Measurements from ENCODE around the gene KIAA0825.

Gene KIAA0825

GRCh38 chr5:94618493-94619328 is at the start of gene KIAA0825, which contains the start of gene SLF1:
KIAA0825 (minus strand) TSS chr5:94618604; CDS start chr5:94537126, 81,478 bp downstream.
SLF1 (plus strand) TSS chr5:94618669; CDS start chr5:94628811, 10,142 bp downstream.
- peak; percentile 86 for DNase-seq

DNA sequence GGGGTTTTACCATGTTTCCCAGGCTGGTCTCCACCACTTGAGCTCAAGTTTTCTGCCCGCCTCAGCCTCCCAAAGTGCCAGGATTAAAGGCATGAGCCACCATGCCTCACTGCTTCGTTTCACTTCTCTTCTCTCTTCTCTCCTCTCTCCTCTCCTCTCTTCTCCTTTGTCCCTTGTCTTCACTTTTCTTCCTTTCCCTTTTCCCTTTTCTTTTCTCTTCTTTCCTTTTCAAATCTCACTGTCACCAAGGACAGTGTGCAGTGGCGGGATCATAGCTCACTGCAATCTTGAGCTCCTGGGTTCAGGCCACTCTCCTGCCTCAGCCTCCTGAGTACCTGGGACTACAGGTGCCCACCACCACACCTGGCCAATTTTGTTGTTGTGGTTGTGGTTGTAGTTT is 49.5 kb upstream of the KIAA0825 start:
- DNase-seq, result no peak

DNA sequence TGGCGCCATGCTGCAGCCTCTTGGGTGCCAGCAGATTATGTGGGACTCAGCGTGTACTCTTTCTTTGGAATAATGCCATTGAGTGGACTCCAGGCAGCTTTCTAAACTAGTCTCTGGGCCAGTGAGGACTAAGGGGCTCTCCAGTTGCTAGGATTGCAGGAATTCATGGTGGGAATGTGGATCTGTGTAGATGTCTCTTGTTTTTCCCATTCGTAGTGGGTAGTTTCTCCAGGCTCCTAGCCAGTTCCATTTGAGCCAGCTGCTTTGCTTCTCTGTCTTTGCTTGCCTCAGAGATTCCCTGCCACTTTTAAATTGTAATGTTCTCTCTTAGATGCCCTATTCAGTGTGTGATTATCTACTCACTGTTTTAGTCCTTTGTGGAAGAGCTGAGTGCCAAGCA is 42.7 kb upstream of the KIAA0825 start:
- DNase-seq, result no peak

DNA sequence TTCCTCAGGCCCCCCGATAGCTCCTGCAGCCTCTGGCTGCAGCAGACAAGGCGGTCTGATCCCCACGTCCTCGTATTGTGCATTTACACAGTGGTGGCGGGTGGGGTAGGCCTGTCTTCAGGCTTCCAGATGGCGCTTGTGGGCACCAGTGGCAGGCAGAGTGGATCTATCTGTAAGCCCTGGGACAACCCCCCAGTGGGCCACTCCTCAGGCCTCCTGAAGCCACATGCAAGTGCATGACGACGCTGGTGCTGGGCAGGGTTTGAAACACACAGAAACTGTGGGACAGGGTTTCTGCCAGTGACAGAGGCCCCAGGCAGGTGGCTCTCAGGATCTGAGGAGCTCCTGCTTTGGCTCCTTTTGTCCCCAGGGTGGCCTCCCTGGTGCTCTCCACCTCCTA is 42.1 kb upstream of the KIAA0825 start:
- no peak for DNase-seq

DNA sequence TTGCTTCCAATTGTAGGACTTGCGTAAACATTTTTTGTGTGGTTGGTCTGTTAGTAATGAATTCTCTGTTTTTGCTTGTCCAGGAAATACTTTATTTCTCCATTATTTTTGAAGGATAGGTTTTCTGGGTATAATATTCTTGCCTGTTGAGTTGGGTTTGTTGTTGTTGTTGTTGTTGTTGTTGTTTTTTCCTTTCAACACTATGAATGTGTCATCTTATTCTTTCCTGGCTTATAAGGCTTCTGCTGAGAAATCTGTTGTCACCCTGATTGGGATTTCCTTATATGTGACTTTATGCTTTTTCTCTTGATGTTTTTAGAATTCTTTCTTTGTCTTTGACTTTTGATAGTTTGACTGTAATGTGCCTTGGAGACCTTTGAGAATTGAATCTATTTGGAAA is 39.9 kb upstream of the KIAA0825 start:
- no peak for DNase-seq

GRCh38 chr5:94649874-94650273 is 31.5 kb upstream of the KIAA0825 start:
- no peak for DNase-seq

DNA sequence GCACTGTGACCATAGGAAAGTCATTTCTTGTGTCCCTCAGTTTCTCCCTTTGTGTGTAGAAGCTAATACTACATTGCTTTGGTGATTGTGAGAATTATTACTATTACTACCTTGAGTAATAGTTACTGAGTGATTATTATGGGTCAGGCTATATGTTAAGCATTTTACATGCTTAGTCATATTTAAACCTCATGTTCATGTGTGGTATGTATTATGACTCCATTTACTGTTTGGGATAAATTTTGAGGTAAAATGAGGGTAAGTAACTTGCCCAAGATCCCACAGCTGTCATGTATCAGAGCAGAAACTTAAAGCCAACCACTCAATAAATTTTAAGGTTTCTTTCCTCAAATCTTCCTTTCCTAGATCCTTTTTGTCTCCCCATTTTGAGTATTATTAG is 28.4 kb upstream of the KIAA0825 start:
- no peak for DNase-seq

GRCh38 chr5:94645053-94645452 is 26.6 kb upstream of the KIAA0825 start:
- DNase-seq, result no peak

DNA sequence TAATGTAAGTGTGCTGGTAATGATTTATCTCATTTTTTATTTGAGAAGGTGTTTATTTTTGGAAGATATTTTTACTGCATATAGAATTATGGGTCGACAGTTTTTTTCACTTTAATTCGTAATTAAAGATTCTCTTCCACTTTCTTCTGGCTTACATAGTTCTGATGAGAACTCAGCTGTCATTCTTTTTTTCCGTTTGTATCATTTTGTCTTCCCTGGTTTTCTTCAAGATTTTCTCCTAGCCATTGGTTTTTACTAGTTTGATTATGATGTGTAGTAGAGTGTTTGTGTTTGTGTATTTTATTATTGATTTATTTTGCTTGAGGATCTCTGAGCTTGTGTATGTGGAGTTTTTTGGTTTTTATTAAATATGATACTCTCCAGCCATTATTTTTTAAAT is 21.8 kb upstream of the KIAA0825 start:
- DNase-seq, result no peak

DNA sequence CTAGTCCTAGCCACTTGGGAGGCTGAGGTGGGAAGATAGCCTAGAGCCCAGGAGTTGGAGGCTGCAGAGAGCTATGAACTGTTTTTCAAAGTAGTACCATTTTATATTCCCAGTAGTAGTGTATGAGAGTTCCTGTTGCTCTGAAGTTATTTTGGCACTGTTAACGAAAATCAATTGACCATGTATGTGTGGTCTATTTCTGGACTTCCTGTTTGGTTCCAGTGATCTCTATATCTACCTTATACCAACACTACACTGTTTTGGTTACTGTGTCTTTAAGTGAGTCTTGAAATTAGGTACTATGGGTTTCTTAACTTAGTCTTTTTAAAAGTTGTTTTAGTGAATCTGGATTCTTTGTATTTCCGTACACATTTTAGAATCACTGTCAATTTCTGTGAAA is 13.6 kb upstream of the KIAA0825 start:
- DNase-seq, result no peak

DNA sequence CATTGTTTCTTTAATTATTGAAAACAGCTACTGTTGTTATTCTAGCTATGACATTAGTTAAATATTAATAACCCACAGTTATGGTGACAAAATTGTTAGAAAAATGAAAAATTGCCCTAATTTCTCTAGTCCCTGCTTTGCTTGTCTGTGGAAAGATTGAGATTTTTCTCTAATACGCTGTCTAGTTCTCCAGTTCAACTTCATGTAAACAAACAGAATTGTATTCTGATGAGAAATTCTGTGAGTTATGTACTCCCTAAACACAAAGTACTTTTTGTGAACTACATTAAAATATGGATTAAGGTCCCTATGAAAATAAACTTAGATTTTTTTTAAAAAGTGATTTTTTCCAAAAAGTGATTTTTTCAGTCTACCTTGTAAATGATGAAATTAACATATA is 8.8 kb upstream of the KIAA0825 start:
- DNase-seq, result no peak

DNA sequence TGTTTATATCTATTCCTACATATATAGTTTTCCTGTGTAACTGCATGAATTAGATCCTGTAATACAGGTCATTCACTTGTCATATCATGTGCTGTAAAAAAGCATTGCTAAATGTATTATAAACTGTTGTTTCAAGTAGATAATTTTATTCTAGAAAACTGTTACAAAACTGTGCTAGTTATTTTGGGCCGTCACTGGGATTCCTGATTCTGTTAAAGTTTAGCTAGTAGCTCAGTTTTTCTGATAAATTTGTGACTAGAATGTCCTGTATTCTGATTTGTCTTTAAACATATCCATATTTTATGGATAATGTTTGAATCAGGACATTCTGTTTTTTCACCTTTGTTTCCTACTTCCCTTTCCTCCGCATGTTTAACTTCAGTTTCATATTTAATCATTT is 5.5 kb upstream of the KIAA0825 start:
- DNase-seq, result no peak

DNA sequence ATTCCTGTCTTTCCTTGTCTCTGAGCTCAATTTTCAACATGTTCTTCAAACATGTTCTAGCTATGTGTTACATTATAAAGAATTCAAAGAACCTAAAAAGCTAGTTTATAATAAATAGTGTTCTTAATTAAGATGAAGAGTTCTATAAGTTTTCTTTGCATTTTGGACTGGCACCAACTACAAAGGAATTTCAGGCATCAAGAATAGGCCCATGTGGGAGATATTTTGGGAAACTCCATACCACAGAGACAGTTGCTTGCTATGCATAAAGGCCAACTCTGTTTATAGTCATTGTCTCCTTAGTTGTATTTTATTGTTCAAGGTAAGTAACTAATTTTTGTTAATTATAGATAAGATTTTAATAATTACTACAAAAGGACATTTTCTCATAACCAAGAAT is 4.6 kb upstream of the KIAA0825 start:
- DNase-seq, result no peak

DNA sequence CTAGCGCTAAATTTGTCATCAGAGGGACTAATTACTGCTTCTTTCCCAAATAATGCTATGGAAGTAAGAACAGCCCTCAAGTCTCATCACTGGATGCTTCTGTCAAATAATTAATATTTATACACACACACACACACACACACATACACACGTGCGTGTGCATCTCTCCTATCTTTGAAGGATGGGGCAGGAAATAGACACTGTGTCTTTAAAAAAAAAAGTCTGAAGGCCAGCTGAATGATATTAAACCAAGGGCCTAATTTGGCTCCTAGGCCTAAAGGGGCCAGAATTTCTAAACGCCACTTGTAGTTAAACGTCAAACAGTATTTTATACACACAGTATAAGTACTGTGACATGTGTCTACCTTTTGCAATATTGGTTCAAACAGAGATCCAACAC is 3.4 kb upstream of the KIAA0825 start:
- no peak for DNase-seq

DNA sequence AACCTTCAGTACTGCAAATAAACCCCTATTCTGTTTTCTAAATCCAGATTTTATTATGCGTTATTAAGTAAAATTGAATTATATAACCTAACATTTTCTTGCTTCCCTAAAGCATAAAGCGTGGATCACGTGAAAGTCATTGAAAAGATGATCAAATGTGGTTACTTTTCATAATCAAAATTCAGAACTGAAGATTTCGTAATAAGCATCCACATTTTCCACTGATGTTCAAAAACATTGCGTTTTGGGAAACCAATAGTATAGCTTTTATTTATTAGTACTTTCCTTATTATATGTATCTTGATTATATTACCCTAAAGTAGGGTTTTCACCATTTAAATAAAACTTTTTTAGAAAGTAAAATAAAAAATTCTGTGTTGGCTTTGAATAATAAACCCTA is 1.9 kb upstream of the KIAA0825 start:
- DNase-seq, result no peak

DNA sequence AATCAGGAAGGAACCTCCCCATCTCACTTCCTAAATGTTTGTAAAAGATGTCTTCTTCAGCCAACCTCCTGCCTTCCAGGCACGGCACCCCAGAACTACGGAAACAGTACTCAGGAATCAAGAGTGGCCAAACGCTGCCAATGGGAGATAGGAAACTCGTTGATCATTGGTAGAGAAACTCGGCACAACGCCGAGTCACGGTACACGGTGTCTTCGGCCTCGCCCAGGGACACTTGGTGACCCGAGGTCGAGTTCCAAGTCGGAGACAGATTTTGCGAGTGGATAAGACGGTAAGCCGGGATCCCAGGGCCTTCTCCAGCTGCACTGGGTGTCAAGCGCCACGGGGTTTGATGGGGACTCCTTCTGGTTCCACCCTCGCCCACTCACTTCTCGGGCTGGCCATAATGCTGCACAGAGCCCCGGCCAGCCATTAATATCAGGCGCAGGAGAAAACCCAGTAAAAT is 343 bp downstream of the KIAA0825 start:
- DNase-seq, result no peak

- DNase-seq, result no peak
Measured at GRCh38 chr5:94615862-94616261, 2.5 kb downstream of the KIAA0825 start.

DNA sequence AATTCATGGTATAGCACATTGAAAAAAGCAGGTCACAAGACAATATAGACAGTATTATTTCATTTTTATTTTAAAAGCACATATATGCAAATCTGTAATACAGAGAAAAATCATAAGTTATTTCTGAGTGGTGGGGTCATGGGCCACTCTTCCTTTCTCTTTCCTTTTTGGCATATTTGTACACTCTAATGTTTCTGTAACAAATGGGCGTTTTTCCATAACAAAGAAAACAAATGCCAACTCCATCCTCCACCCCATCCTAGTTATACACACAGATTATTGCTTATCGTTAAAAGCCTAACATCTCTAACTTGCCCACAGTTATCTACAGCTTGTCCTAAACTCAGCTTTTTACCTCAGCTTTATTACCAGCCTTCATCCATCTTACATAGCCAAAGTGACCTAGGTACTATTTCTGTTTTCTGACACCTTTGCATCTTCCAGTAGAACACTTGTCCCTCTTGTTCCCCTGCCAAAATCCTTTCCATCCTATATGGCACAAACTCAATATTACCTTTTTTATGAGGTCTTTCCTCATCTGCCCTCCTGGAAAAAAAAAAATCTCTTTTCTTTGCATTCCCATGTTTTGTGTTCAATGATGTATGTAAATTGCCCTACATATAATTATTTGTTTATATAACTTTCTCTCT is 4.1 kb downstream of the KIAA0825 start:
- DNase-seq, result no peak

DNA sequence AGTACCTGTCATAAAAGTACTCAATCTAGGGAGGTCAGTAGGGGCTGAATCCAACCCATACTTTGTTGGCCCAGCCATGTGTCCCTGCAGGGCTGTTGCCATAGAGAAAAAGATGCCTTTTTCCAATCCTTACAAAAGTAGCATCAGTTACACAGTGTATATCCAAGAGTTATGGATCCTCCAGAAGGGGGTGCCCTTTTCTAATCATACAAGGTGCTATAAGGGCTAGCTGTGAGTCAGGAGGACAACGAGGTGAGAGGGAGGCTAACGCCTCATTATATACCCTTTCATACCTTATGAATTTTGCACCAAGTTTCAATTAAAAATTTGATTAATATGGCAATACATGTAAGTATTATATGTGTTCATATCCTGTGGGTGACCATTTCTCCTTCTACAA is 4.8 kb downstream of the KIAA0825 start:
- no peak for DNase-seq

GRCh38 chr5:94595281-94595840 is 23.0 kb downstream of the KIAA0825 start:
- no peak for DNase-seq

DNA sequence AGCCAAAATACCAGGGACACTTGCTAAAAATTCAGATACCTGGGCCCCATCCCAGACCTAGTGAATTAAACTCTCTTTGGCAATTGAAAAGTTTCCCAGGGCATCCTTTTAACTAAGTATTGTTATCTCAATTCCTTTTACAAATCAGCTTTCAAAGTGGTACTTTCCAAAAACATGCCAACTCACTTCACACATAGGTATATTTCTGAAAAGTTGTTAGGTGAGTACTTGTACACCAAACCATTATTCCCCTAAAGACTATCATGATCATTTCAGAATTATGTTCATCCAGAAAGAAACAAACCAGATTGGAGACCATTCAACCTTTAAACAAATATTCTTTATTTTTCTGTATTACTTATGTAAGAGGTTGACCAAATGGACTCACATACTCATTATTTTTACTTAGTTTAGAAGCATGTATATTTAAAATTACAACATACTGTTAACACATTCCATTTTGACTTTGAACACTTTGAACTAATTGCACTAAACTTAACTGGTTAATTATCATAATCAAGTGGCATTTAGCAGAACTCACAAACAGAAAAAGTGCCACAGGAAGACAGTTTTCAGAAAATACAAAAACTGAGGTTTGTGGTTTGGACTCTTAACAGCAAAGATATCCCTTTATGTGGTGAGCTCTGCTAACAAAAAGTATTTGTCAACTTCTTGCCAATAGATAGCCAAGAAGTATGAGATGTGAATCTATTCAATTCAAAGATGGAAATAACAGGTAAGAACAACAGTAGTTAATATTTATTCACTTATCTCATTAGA is 40.7 kb downstream of the KIAA0825 start:
- no peak for DNase-seq

- peak; percentile 16 for DNase-seq
Measured at GRCh38 chr5:94575196-94575595, 43.2 kb downstream of the KIAA0825 start.

DNA sequence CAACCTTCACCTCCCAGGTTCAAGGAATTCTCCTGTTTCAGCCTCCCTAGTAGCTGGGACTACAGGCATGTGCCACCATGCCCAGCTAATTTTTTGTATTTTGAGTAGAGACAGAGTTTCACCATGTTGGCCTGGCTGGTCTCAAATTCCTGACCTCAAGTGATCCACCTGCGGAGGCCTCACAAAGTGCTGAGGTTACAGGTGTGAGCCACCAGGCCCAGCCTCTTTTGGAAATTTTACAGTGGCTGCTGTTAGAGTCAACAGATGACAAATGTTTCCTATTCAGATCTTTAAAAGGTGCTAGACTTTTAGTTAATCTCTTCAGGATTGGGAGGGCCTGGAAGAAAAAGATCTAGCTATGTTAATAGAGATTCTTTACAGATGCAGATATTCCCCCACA is 45.1 kb downstream of the KIAA0825 start:
- peak; percentile 3 for DNase-seq
